ENCODE data around the gene BHMT2. TPM values are rescaled to one million over a fixed set of nuclear protein-coding genes. Genes with fewer than 3 reads are reported as not detected.

Gene BHMT2
- total RNA-seq, 2 donors from 2014 or later, result 8.1 to 17.1 TPM

- Histone ChIP-seq H3K4me3 (no peak overlapping the region), H3K36me3 (no peaks in the 10 kb centered on the region), H3K4me1 (peaks cover 0 to 12% of the 10 kb centered on the region in 2 donors), H3K9me3 (peaks cover 0 to 8% of the 10 kb centered on the region in 2 donors), H3K27me3 (no peaks in the 10 kb centered on the region), H3K27ac (no peak overlapping the region)
- TF ChIP-seq CTCF (IDR thresholded peaks at IDR 0.05), result no peak
- DNase-seq (ENCODE audit: low spot score), result no peak
Observed at GRCh38 chr5:79135790-79136553, 66.4 kb downstream of the BHMT2 start.

- H3K27ac ChIP-seq, result no peak overlapping the region
- no peak overlapping the region for H3K4me3 ChIP-seq
- H3K9me3 ChIP-seq, result peaks cover 0 to 11% of the 10 kb centered on the region in 2 donors
- DNase-seq (ENCODE audit: low spot score), result no peak
- TF ChIP-seq CTCF (IDR thresholded peaks at IDR 0.05), result no peak
- no peaks in the 10 kb centered on the region for H3K36me3 ChIP-seq
- peaks cover 0 to 12% of the 10 kb centered on the region in 2 donors for H3K4me1 ChIP-seq
- H3K27me3 ChIP-seq, result no peaks in the 10 kb centered on the region
Observed at GRCh38 chr5:79136618-79137017, 67.1 kb downstream of the BHMT2 start.

Other genes starting within 250 kb of the BHMT2 start
- 10 to 100 TPM; 11.5 to 16.4 TPM for gene ARSB, start 84.5 kb upstream of the BHMT2 start, total RNA-seq
- gene DMGDH, start 93 bp upstream of the BHMT2 start, total RNA-seq, result 1 to 10 TPM; 1.3 to 4.0 TPM
- not detected for gene BHMT, start 42.0 kb downstream of the BHMT2 start, total RNA-seq
- gene JMY, start 166.4 kb downstream of the BHMT2 start, total RNA-seq, result 10 to 100 TPM; 10.6 to 13.6 TPM